ENCODE measurements around the gene KLHL15.
"Not testable (repeated sequence)": the region's sequence is repeated elsewhere in the genome, so short reads cannot be mapped to it uniquely, and the experiment has no call there.

Gene KLHL15

GRCh38 chrX:24027086-24027485, at the start of gene KLHL15:
TSS of gene KLHL15 (minus strand) at chrX:24027186. CDS start at chrX:24006693, 20,493 bp downstream.
- no peak for DNase-seq (ENCODE audit: low read depth, low spot score)

- no peak for DNase-seq (ENCODE audit: low read depth, low spot score)
These were observed 42.9 kb upstream of the KLHL15 start for GRCh38 chrX:24069877-24070276.

GRCh38 chrX:24063488-24063887, 36.5 kb upstream of the KLHL15 start:
- no peak for DNase-seq (ENCODE audit: low read depth, low spot score)

- no peak for DNase-seq (ENCODE audit: low read depth, low spot score)
These were observed 28.0 kb upstream of the KLHL15 start for GRCh38 chrX:24055043-24055356.

- DNase-seq (ENCODE audit: low read depth, low spot score), result peak; percentile 91
These were observed 27.4 kb upstream of the KLHL15 start, which contains the start of gene EIF2S3 for GRCh38 chrX:24054182-24055042. TSS of gene EIF2S3 (plus strand) at chrX:24054956. CDS start at chrX:24054969, 13 bp downstream.

GRCh38 chrX:24050522-24051318, 23.7 kb upstream of the KLHL15 start:
- not testable (repeated sequence) for DNase-seq (ENCODE audit: low read depth, low spot score)

GRCh38 chrX:24049643-24050042, 22.7 kb upstream of the KLHL15 start:
- not testable (repeated sequence) for DNase-seq (ENCODE audit: low read depth, low spot score)

- not testable (repeated sequence) for DNase-seq (ENCODE audit: low read depth, low spot score)
These were observed 19.1 kb upstream of the KLHL15 start for GRCh38 chrX:24046060-24046459.

- no peak for DNase-seq (ENCODE audit: low read depth, low spot score)
These were observed 10.7 kb upstream of the KLHL15 start for GRCh38 chrX:24037729-24038128.

GRCh38 chrX:24034485-24034884, 7.5 kb upstream of the KLHL15 start:
- DNase-seq (ENCODE audit: low read depth, low spot score), result no peak

- DNase-seq (ENCODE audit: low read depth, low spot score), result no peak
These were observed 3.6 kb upstream of the KLHL15 start for GRCh38 chrX:24030597-24030996.

GRCh38 chrX:24027985-24028384, 999 bp upstream of the KLHL15 start:
- DNase-seq (ENCODE audit: low read depth, low spot score), result no peak

- DNase-seq (ENCODE audit: low read depth, low spot score), result no peak
These were observed 554 bp downstream of the KLHL15 start for GRCh38 chrX:24026432-24026831.

- DNase-seq (ENCODE audit: low read depth, low spot score), result no peak
These were observed 1.1 kb downstream of the KLHL15 start for GRCh38 chrX:24025741-24026403.

- peak; percentile 59 for DNase-seq (ENCODE audit: low read depth, low spot score)
These were observed 1.9 kb downstream of the KLHL15 start for GRCh38 chrX:24024819-24025740.

GRCh38 chrX:24023972-24024669, 2.9 kb downstream of the KLHL15 start:
- no peak for DNase-seq (ENCODE audit: low read depth, low spot score)

GRCh38 chrX:24023544-24023943, 3.4 kb downstream of the KLHL15 start:
- DNase-seq (ENCODE audit: low read depth, low spot score), result no peak

GRCh38 chrX:24020306-24020876, 6.6 kb downstream of the KLHL15 start:
- DNase-seq (ENCODE audit: low read depth, low spot score), result no peak

- DNase-seq (ENCODE audit: low read depth, low spot score), result no peak
These were observed 7.5 kb downstream of the KLHL15 start for GRCh38 chrX:24019448-24019847.

GRCh38 chrX:24018809-24019208, 8.2 kb downstream of the KLHL15 start:
- DNase-seq (ENCODE audit: low read depth, low spot score), result no peak

All from smooth muscle cell of the brain vasculature (primary cell).